T-helper 2 cell treated with Interferon-gamma antibody and Interleukin-4, amounts not matched to agents 100 ng/mL and 5 ng/mL, for 36 hours (primary cell): ENCODE results near the gene MYO5B. TPM values are rescaled to one million over a fixed set of nuclear protein-coding genes. Genes with fewer than 3 reads are reported as not detected.

ENCODE experiments used
- intact Hi-C: fragments of 100-400 bp; cut with micrococcal nuclease; formaldehyde crosslinking; loops from one replicate; pipeline ENCODE4 v1.15.1; 2023
- total RNA-seq: library from RNA; stranded (reverse); gene quantifications from 2 replicates; pipeline ENCODE4 v1.2.3, GENCODE V29; 2022

The MYO5B gene
- total RNA-seq, 1 donor from 2014 or later, result 0.02 TPM

DNA sequence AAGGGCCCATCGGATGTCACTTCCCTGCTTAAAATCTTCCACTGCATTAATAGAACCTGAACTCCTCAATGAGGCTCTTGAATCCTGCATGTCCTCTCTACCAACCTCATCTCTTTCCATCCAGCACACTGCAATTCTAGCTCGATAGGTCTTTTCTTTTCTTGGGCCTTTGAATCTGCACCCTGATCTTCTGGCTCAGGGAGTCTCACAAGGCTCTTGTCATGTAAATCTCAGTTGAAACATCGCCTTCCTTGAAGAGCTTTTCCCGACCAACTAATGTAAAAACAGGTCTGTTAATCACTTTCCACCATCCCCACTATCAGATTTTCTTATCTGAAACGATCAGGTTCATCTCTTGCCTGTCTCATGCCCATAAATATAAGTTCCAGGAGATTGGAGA is 120.5 kb downstream of the MYO5B start:
- intact Hi-C loops, result no loop called here

DNA sequence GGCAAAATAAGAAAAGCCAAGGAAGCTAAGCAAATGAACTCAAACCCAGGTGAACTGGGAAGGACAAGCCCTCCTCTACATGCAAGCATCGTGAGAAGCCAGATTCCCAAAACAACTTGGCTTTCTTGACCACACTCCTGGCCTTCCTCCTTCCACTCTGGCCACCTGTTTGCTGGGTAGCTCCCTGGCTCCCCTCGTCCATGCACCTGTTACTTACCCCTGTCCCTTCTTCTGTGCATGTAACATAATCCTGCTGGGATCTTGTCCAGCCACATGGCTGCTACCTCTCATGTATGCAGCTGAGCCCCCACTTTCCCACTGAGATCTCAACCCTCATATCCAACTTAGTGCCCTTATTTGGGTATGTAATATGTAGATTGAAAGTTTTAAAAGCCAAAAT is 121.6 kb downstream of the MYO5B start:
- intact Hi-C loops, result no loop called here

DNA sequence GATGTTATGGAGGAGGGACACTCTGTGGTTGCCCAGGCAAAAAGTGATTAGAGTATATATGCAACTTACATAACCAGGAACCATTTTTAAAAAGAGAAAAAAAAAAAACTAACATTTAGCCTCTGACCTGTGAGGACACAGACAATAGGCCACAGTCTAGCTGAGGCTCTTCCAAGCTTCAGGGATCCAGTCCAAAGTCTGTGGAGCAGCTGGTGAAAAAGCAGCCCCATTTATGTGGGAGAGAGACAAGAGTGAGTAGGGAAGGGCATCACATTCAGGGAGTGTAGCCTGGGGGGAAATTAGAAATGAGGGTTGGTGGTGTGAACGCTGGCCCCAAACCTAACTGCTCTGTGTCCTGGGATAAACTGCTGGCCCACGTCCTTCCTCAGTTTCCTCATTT is 122.8 kb downstream of the MYO5B start:
- intact Hi-C loops, result no loop called here

DNA sequence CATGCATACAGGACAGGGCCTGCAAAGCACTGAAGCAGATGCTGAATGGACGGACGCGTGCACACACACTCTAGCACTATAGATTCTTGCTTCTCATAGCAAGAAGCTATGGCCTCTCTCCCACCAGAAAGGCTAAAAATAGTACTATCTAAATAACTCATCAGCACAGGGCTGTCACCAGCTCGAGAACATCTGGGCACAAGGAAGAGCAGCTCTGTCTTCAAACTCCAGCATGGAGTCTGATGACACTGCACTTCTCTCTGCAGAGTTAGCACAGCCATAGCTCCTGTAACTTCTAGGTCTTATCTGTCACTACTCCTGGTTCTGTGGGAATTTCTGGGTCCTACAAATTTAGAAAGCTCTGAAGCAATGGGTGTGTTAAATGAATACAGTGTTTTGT is 123.5 kb downstream of the MYO5B start:
- intact Hi-C loops, result no loop called here

DNA sequence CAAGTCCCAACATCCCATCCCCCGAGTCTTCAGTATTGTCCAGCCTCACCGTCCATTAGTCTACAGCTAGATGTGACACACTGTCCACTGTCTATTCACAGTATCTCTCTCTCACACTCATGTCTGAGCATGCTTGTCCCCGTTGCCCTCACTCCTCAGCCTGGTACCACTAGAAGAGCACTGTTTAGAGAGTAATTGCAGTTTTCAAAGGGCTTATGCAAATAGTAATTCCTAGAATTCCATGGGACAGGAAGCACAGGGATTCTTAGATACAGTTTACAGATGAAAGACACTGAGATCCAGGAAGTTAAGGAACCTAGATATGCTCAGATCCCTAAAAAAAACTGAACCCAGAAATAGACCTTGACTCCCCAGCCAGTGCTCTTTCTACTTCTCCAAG is 125.5 kb downstream of the MYO5B start:
- intact Hi-C loops, result no loop called here

DNA sequence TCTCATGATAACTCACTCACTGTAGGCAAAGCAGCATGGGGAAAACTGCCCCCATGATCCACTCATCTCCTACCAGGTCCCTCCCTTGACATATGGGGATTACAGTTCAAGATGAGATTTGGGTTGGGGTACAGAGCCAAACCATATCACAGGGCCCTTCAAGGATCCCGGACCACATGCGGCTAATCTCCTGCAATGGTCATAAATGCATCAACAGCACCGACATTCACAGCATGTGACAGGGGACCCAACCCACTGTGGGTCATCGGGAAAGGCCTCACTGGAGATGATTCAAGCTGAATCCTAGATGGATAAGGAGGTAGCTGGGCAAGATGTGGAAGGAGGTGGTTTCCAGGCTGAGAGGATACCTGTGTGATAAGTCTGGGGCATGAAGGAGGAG is 129.4 kb downstream of the MYO5B start:
- intact Hi-C loops, result no loop called here

DNA sequence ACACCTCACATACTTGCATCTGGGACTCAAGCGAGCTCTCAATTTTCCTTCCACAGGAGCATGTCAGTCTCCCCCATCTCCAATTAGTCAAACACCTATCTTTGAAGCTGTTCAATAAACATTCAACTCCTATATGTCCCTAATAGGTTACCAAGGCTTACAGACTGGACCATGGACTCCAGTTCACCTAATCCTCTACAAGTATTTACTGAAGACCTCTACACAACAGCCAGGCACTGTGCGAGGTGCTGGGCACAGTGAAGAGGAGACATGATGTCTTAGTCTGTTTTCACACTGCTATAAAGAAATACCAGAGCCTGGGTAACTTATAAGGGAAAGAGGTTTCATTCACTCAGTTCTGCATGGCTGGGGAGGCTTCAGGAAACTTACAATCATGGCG is 129.9 kb downstream of the MYO5B start:
- intact Hi-C loops, result no loop called here

DNA sequence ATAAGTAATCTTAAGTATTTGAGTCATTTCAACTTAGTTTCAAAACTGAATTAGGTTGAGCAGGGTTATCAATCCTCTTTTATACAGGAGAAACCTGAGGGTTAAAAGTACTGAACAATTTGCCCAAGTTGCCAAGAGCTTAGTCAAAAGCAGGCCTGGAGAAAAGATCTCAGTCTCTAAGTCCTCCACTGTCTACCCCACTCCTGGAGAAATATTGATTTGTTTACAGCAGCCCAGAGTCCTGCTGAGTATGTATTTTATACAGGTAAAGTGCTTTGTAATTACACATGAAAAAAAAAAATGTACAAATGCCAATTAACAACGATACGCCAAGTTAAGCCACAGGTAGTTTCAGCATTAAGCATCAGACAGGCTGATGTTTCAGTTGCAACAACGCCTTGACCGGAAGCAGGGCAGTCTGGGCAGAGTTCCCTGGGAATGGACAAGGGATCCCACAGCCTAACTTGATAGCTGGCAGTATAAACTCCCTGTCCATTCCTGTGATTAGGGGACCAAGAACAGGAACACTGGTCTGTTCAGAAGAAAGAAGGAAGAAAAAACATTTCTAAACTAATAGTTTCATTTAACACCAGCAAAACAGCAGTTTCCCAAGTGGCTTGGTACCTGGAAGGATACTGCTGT is 132.9 kb downstream of the MYO5B start:
- intact Hi-C loops, result no loop called here

DNA sequence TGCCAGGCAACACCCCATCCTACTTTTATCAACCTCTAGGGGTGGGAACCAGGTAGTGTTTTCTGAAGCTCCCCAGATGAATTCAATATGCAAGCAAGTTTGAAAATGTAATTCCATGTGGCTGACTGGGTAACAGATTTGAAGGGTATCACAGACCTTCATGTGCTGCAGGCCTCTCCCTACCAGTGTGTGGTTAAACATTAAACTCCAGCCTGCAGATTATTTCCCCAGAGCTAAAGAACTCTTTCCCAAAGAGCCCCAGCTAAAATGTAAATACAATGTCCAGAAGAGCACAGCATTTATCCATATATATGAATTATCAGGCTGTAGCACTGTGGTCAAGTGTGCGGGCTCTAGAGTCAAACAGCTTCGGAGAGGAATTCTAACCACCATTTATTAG is 134.1 kb downstream of the MYO5B start:
- intact Hi-C loops, result no loop called here

DNA sequence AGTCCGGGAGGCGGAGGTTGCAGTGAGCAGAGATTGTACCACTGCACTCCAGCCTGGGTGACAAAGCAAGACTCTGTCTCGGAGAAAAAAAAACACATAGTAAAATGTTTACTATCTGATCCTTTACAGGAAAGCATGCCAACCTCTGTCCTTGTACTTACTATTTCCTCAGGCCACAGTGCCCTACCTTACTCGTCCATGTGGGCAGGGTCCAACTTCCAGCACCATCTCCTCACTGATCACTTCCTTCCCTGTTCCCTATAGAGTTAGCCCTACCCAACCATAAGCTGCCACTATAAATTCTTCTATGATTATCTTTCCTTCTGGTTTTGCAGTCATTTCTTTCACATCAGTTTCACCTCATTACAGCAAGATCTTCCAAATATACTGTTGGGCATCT is 136.2 kb downstream of the MYO5B start:
- intact Hi-C loops, result no loop called here

DNA sequence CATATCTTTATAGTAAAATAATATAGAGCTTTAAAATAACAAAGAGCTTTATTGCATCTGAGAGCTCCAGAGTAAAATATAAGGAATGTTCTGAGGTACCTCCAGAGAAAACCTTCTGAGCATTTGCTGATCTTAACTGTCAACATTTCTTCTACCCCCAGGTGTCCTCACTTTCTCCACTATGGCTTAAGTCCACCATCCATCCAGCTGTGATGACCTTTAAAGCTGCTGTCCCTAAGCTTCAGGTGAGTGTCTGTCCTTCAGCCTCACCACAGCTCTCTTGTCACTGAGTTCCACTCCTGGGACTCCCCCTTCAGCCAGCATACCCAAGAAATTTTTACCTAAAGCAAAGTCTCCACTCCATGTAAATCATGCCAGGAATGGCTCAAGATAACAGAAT is 137.9 kb downstream of the MYO5B start:
- intact Hi-C loops, result no loop called here

DNA sequence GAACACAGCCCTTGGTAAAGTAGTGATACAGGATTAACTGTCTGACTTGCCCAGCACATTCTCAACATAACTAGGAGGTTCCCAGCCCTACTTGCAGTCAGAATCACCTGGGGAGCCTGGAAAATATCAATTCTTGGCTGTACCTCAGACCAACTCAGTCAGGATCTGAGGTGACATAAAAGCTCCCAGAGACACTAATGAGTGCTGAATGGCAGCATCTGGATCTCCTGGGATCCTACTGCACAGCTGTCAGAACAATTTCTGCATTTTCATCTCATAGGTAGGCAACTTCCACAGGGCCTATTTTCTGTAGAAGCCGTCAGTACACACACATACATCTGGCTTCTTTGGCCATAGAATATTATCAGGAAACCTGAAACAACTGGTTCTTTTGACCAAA is 138.8 kb downstream of the MYO5B start:
- intact Hi-C loops, result no loop called here

DNA sequence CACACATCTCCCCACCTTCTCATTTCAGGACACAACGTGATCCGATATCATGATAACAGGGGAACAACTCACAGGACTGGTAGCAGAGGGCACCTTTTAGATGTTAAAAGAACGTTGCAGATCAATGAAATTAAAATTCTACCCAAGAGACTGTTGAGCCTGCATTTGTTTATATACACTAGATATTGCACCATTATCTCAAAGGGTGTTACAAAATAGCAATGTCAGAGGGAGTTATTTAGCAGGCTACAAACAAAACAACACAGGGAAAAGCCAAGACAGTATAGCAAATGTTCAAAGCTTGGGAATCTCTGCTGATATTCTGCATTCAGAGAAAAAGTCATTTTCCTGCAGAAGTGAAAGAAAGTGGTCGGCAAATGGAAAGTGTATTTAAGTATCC is 139.5 kb downstream of the MYO5B start:
- intact Hi-C loops, result no loop called here

DNA sequence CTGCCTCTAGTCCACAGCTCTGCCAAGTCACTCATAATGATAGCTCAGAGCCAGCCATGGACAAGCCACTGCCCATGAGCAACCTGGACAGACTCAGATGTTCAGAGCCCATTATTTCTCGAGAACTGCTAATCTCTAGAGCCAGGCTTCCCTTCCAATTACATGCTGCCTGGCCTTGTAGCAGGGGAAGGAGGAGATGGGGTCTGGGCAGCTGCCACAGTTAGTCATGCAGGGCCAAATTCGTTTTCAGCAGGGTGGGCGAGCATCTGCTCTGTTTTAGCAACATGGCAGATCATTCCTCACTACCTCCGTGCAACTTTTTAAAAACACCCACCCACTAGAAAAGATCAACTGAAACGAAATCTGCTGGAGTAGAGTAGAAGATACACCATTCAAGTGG is 141.8 kb downstream of the MYO5B start:
- intact Hi-C loops, result no loop called here

DNA sequence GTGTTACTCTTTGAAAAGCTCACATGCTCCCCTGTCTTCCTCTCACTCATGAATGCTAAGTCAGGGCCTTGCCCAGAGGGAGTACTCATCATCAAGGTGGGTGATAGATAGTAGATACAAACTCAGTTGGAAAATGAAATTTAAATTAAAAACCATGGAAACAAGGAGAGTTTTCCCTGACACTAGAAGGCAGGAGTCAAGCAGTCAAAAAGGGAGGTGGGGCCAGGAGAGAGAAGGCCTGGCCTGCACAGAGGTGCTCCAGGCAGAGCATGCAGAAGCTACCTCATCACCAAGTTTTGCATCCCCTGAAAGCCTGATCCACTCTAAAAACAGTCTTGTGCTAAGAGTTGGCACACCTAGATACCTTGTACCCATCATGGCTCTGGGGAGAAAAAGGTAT is 143.7 kb downstream of the MYO5B start:
- intact Hi-C loops, result no loop called here

DNA sequence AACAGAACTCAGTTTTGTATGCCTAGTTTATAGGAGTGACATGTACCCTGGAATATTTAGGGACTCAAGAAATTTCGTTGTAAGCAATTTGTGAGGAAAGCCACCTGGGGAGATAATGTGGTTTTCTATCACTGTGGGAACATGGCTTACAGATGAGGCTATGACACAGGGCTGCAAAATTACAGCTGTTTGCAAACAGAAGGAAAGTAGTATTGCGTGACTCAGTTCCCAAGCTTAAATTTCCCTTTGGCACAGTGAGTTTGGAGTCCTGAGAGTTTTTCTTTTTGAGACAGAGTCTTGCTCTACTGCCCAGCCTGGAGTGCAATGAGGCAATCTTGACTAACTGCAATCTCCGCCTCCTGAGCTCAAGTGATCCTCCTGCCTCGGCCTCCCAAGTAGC is 149.8 kb downstream of the MYO5B start:
- intact Hi-C loops, result no loop called here

DNA sequence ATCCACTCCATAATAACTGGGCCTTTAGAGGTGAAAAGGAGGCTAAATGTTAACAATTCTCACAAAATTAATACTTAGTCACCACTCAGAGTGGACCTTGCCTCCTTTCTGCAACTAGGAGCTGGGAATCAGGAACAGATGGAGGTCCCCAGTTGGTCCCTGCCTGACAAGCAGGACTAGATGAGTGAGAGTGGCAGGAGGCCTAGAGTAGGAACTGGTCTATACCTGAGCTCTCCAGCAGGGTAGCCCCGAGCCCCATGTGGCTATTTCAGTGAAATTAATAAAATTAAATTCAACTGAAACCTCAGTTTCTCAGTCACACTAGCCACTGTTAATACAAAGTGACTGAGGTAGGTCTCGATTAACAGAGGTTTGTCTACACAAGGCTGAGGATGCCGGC is 150.5 kb downstream of the MYO5B start:
- intact Hi-C loops, result no loop called here

DNA sequence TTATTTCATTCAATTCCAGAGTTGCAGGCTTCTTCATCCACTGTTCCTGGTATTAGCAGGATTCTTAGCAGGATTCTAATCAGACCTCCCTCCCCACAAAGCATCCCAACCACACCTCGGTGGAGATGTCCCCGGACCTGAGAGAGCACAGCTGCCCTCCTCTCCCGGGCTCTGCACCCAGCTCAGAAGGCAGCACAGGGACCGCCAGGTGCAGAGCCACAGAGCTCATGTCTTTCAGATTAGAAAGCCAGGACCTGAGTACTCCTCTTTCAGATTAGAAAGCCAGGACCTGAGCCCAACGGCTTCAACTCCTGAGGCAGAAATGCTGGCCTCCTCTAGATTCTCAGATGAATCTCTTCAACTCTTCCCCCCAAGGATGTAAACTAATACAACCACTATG is 152.3 kb downstream of the MYO5B start:
- intact Hi-C loops, result no loop called here

DNA sequence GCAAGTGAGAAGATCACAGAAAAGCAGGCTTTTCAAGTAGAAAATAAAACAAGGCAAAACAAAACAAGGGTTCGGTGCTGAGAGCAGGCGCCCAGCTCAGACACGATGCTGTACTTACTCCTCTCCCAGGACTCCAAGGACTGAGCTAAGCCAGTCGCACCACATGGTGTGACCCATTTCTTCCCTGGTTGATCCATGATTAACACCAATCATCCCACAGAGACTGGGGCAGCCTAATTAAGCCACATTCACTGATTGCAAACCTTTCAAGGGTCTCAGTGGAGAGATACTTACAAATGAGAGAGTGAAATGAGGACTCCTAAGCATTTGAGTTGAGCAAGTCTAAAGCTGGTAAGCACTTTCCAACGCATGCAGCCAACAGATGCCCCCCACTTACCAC is 155.2 kb downstream of the MYO5B start:
- intact Hi-C loops, result no loop called here

DNA sequence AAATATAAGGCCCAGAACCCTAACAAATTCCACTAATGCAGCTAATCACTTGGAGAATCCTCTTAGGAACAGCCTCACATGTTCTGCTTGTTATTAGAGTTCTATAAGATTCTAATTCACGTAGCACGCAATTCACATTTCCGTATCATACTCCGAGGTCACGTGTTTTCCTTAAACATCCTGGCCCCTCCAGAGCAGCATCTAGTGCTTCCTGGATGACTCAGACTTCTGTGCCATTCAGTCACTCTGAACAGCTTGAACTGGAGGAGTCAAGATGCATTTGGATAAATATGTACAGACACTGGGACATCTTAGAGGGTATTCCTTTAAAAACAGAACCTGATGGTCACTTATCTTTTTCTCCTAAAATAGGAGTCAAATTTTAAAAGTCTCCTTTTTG is 156.5 kb downstream of the MYO5B start:
- intact Hi-C loops, result no loop called here

DNA sequence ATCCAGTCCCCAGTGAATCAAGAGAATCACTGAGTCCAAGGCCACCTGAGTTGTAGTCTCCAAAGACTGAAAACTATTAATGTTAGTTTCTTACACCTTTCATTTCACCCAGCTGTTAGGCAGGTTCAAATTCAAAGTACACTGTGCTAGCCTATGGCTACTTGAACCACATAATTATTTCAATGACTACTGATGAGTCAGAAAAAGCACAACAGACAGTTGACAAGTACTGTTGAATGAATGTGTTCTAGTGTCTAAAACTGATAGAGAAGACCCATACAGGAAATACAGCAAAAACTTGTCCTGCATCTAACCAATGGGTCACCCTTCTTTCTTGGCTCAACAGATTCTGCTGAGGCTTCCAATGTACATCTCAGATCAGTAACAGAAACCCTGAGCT is 160.9 kb downstream of the MYO5B start:
- intact Hi-C loops, result no loop called here

DNA sequence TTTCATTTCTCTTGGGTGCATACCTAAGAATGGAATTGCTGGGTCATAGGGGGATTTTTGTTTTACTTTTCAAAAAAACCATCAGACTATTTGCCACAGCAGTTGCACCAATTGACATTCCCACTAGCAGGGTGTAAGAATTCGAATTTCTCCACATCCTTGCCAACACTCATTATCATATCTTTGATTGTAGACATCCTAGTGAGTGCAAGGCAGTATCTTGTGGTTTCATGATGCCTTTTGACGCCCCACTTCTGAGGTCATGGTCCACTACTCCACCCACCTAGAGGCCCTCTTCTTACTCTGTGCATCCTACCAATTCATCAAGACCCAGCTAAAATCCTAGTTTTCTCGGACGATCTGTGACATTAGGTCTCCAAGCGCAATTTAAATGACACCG is 161.9 kb downstream of the MYO5B start:
- intact Hi-C loops, result no loop called here

DNA sequence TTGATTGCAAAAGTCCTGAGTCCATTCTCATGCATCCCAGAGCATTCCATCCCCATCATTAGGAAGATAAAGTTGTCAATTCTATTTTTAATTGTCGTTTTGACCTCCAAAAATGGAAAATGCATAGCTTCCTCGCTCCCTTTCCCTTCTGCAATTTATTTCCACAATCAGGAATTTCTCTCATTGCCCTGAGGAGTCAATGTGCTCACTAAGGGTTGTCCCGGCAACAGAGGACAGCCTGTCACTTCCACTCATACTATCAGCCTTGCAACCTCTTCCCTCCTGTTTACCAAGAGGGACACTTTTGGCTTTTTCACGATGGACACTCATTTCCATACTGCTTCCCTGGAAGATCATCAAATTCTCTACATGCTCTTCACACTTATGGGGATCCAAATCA is 164.8 kb downstream of the MYO5B start:
- intact Hi-C loops, result no loop called here

DNA sequence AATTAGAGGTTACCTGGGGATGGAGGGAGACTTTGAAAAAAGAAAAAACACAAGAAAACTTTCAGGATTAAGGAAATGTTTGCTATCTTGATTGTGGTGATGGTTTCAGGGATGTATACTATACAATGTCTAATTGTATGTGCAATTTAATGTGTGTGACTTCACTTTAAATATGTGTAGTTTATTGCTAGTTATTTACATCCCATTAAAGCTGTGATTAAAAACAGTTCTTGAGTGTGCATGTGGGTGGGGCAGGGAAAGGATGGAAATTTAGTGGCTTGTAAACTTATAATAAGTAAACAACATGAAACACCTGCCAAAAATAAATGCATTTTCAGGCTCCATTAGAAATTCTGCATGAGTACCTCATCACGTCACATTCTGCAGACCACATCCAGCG is 167.0 kb downstream of the MYO5B start:
- intact Hi-C loops, result no loop called here
